ENCODE results near the gene TRABD. TPM values are rescaled to one million over a fixed set of nuclear protein-coding genes. Genes with fewer than 3 reads are reported as not detected.
"Not testable (repeated sequence)": the region's sequence is repeated elsewhere in the genome, so short reads cannot be mapped to it uniquely, and the experiment has no call there.

Gene TRABD
- total RNA-seq = 34.8 and 36.3 TPM in 2 replicates

DNA sequence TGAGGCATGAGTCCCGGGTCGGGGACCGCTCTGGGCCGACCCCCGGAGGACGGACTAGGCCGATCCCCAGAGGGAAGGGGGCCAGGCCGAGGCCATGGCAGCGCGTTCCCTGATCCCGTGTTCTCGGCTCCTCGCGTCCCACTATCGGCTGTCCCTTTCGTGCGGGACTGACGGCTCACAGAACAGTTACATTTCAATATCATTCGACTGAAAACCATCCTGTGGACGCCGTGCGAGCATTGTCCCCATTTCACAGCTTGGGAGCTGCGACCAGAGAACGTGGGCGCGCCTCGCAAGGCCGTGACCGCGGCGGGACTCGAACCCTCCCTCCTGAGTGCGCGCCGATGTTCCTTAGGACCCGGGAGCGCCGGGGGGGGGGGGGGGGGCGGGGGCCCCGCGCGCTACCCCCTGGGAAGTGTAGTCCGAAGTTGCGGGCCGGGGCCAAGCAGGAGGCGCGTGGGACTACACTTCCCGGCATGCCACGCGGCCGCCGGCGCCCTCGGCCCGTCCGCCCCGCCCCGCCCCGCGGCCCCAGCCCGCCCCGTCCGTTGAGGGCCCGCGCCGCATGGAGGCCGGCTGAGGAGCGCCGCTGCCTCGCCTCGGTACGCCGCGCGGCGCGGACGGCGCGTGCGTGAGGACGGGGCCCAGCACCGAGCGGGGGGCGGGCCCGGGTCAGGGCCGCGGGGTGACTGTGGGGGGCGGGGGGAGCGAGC is at the start of gene TRABD:
Gene TRABD, plus strand, starts transcription at position 539 of the 713 bp plus-strand sequence. CDS start 7,148 bp downstream, outside the sequence.
- peak; percentile 60 for DNase-seq (ENCODE audit: low read depth, low spot score)

DNA sequence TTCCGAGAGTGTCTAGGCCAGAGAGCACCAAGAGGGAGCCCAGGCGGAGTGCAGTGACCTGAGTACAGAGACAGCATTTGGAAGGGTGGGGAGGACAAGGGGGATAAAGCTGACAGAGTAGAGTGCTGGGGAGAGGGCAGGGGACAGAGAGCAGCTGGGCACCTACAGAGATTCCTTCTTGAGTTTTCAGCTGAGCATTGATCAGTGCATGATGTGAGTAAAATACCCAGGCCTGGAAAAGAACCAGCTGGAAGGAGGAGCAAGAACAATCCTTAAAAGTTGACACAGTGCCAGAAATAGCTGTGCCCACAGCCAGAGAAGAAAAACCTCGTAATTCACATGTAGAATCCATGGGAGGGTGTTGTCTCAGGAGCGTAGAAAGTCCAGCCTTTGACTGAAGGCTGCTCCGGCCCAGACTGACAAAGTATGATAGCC is 49.1 kb upstream of the TRABD start:
- no peak for DNase-seq (ENCODE audit: low read depth, low spot score)

DNA sequence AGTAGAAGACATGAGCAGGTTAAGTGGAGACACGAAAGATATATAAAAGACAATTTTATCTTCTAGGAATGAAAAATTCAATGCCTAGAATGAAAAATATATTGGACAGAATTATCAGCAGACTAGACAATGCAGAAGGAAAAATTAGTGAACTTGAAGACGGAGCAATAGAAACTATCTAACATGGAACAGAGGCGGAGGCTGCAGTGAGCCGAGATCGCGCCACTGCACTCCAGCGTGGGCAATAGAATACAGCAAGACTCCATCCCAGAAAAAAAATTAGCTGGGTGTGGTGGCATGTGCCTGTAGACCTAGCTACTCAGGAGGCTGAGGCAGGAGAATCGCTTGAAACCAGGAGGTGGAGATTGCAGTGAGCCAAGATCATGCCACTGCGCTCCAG is 48.4 kb upstream of the TRABD start:
- DNase-seq (ENCODE audit: low read depth, low spot score) = not testable (repeated sequence)

DNA sequence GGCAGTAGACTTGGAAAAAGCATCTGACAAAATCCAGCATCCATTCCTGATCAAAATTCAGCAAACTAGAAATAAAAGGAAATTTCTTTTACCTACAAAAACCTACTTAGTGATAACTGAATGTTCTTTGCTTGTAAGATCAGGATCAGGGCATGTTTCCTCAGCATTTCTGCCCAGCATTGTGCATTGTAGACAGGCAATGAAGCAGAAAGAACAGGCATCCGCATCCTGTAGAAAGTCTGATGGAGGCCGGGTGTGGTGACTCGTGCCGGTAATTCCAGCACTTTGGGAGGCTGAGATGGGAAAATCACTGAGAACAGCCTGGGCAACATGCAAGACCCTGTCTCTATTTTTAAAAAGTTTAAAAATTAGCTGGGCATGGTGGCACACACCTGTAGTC is 47.7 kb upstream of the TRABD start:
- no peak for DNase-seq (ENCODE audit: low read depth, low spot score)

DNA sequence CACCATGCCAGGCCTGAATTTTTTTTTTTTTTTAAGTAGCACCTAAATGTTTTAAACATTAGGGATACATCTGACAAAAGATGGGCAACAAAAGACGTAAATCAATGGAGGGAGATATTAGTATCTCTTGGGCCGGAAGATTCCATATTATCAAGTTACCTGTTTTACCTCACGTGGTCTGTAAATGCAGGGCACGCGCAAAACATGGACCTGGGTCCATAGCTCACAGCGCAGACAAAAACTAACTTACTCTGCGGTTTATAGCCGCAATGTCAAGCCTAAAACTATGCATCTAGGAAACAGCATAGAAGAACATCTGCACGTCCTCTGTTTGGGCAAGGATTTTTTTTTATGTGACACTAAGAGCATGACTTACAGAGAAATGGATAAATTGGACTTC is 46.7 kb upstream of the TRABD start:
- DNase-seq (ENCODE audit: low read depth, low spot score) = no peak

DNA sequence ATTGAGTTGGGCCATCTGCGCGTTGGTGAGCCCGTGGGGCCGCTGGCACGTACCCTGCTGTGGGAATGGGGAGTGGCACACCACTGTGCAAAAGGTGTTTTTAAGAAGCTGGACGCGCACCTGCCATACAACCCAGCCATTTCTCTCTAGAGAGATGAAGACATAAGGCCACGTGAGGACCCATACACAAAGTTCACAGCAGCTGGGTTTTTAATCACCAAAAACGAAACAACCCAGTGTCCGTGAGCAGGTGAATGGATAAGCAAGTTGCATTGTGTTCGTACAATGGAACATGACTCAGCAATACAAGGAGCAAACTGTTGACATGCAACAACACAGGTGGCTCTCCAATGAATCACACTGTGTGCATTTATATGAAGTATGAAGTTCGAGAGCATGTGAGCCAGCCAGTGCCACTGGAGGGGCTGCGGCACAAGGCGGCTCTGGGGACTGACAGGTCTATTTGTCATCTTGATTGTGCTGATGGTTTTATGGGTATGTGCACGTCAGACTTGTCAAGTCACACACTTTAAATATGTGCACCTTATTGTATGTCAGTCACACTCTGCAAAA is 45.8 kb upstream of the TRABD start:
- DNase-seq (ENCODE audit: low read depth, low spot score) = no peak

DNA sequence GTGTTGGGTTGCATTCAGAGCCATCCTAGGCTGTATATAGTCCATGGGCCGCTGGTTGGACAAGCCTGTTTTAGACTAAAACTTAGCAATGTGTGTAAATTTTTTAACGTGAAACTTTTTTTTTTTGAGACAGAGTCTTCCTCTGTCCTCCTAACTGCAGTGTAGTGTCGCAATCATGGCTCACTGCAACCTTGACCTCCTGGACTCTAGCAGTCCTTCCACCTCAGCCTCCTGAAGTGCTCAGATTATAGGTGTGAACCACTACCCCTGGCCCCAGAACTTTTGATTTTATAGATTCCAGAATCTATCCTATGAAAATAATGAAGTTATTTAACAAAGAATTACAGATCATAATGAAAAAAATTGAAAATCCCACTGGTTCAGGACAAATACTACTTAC is 45.1 kb upstream of the TRABD start:
- DNase-seq (ENCODE audit: low read depth, low spot score) = no peak

DNA sequence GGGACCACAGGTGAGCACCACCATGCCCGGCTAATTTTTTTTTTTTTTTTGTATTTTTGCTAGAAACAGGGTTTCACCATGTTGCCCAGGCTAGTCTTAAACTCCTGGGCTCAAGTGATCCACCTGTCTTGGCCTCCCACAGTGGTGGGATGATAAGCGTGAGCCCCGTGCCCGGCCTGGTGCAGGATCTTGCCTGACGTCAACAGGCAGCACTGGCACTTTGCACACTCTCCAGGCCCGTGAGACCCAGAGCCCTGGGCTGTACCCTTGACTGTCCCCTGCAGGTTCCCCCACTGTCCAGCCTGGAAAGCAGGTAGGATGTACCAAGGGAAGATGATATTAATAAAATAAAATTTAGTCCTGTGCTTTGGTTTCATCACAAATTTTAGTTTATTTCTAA is 44.3 kb upstream of the TRABD start:
- DNase-seq (ENCODE audit: low read depth, low spot score) = no peak

- DNase-seq (ENCODE audit: low read depth, low spot score) = no peak
Measured at GRCh38 chr22:50141891-50142363, 43.8 kb upstream of the TRABD start.

- DNase-seq (ENCODE audit: low read depth, low spot score) = no peak
Measured at GRCh38 chr22:50143096-50143495, 42.6 kb upstream of the TRABD start.

GRCh38 chr22:50144005-50144614 is 41.6 kb upstream of the TRABD start:
- no peak for DNase-seq (ENCODE audit: low read depth, low spot score)

DNA sequence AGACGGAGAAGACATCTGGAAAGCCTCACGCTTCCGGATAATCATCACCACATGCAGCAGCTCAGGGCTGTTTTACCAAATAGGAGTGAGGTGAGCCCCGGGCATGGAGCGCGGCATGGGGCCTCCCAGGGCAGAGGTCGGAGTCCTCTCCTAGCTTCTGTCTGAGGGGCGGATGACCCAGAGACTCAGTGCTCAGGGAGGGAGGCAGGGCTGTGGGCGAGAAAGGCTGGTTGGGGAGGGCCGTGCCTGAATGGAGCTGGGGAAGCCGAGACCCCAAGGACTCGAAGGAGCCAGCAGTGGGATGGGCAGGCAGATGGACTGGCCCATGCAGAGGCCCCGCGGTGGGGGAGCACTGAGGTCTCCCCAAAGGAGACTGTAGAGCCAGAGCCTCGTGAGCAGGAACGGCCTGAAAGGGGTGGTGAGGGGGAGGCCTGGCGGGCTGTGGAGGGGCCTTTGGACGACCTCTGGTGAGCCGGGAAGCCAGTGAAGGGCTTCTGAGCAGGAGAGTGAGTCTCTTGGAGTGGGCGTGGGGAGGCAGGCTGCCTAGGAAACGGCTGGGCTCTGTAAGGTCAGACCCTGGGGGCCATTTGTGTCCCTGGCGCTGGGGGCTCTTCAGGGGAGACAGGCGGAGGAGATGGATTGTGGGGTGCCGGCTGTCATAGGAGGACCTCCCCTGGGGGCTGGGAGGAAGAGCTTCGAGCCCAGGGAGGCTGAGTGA is 39.8 kb upstream of the TRABD start:
- DNase-seq (ENCODE audit: low read depth, low spot score) = no peak

DNA sequence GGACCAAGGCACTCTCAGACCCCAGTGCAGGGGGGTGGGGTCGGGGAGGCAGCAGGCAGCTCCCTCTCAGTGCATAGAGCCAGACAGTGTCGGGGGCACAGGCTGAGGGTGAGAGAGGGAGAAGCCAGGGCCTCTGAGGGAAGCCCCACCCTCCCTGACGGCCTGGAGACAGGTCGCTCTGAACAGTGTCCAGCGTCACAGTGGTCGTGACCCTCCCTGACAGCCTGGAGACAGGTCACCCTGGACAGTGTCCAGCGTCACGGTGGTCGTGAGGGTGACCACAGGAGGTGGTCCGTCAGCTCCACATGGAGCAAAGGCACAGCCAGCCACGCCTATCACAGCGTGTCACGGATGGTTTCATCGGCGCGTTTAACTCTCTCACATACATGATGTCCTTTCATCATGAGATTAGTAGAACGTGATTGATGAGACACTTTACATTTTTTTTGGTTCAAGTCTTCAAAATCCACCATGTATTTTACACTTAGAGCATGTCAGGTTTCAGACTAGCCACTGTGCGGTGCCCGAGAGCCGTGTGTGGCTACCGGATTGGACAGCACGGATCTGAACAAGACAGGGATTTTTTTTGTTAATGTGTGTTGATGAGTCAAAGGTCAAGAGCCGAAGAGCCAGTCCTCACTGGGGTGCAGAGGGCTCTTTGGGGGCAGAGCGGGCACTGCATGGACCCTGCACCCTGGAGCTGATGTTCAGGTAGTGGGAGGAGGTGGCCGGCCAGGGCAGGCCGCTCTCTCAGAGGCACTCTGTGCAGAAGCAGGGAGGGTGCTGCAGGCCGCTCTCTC is 39.1 kb upstream of the TRABD start:
- DNase-seq (ENCODE audit: low read depth, low spot score) = no peak

GRCh38 chr22:50147258-50148165 is 38.2 kb upstream of the TRABD start:
- DNase-seq (ENCODE audit: low read depth, low spot score) = not testable (repeated sequence)

DNA sequence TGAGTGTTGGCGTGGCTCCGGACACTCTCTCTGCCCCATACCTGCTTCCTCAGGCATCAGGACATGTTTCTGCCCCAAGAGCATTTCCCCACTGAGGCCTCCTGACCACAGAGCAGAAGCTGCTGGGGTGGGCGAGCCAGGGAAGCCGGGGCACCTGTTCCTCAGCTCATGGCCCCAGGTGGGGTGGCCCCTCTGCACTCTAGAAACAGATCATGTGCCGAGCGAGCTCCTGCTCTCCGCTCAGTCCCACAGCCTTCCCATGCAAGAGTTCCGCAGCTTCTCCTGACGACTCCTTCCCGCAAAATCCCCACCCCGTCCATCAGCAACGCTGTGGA is 37.6 kb upstream of the TRABD start:
- DNase-seq (ENCODE audit: low read depth, low spot score) = no peak

- peak; percentile 22 for DNase-seq (ENCODE audit: low read depth, low spot score)
Measured at GRCh38 chr22:50148991-50149721, 36.6 kb upstream of the TRABD start.

DNA sequence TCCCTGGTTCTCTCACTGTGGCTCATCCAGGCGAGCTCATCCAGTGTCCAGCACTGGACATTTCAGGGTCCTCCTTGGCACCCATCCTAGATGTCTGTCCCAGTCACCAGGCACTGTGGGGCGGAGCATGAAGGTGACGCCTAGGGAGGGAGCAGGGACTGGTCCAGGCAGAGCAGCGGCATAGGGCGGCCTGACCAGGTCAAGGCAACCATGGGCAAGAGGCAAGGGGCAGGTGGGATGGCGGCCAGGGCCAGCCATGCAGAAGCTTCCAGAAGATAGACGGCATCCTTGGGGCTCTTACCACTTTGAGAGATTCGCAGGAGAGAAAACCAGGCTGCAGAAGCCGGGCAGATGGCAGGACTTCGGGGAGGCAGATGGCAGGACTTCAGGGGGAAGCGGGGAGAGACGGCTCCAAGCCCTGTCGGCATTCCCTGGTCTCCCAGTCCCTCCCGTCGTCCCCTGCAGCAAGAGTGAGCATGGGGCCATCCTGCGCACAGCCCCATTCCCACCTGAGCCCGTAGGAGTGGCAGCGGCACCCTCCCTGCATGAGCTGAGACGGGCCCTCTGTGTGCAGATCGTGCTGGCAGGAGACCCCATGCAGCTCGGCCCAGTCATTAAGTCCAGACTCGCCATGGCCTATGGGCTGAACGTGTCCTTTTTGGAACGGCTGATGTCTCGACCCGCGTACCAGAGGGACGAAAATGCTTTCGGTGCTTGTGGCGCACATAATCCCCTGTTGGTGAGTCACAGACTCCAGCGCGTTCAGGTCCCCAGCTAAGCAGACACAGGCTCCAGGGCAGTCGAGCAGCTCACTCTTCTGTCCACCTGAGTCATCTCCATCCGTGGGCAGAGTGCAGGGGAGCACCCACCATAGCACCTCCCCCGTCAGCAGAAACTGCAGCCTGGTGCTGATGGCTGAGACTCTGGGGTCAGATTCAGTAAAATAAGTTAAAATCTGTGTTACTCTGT is 35.3 kb upstream of the TRABD start:
- no peak for DNase-seq (ENCODE audit: low read depth, low spot score)

All from pulmonary artery endothelial cell (primary cell).